Endothelial cell of umbilical vein (primary cell): ENCODE results near the gene HES3. TPM values are rescaled to one million over a fixed set of nuclear protein-coding genes. Genes with fewer than 3 reads are reported as not detected.

Experiments used
- BruUV-seq: library from RNA; stranded (reverse); fragments of 400-500 nt; replicated peaks from 2 replicates; lab custom pipeline; 2021; lab: Mats Ljungman, UMichigan
- CTCF ChIA-PET: fragments of 300-600, 350-600 bp; sonication (Branson Sonifier 250); formaldehyde crosslinking; loops from one replicate; lab custom pipeline; 2021; ENCODE audit warnings: antibody characterized with exemption, inconsistent platforms; lab: Charles Lee
- POLR2A ChIA-PET: fragments of 300-600, 350-600 bp; sonication (Branson Sonifier 250); formaldehyde crosslinking; loops from one replicate; lab custom pipeline; 2021; ENCODE audit warnings: antibody characterized with exemption, inconsistent platforms; lab: Charles Lee
- DNase-seq: peaks from one replicate; pipeline ENCODE4 v3.0.0-alpha.2; 2011; ENCODE audit warnings: low read depth, low spot score
- FAIRE-seq: peaks from 2 replicates; lab custom pipeline; 2011; peaks lifted over from hg19 to GRCh38; lab: Jason Lieb, UNC
- H2AFZ ChIP-seq: 2 replicates; pipeline ENCODE4 v1.6.0; 2012; ENCODE audit warnings: low read depth, low read length, control low read depth, inconsistent platforms
- H3K27ac ChIP-seq: 2 replicates; pipeline ENCODE4 v1.5.1; 2011; ENCODE audit warnings: low read depth, mild to moderate bottlenecking, control low read depth, low read length, moderate library complexity; ENCODE audit not compliant: insufficient read depth
- H3K27me3 ChIP-seq, 2 experiments: 2 replicates each; pipeline versions ENCODE4 v1.6.0 to v1.6.1; 2011; ENCODE audit warnings: low read length in 2 of 2, mixed read lengths in 1 of 2; ENCODE audit not compliant: control insufficient read depth in 2 of 2, insufficient read depth in 2 of 2
- H3K36me3 ChIP-seq, 2 experiments: 2 replicates in 1 of 2; 3 replicates in 1 of 2; pipeline ENCODE4 v1.5.1; 2011; ENCODE audit warnings: low read length in 2 of 2, mild to moderate bottlenecking in 1 of 2, moderate library complexity in 1 of 2; ENCODE audit not compliant: control insufficient read depth in 2 of 2, insufficient read depth in 2 of 2; ENCODE audit errors: extremely low read depth in 1 of 2
- H3K4me1 ChIP-seq: 3 replicates; pipeline ENCODE4 v1.5.1; 2011; ENCODE audit warnings: mild to moderate bottlenecking, low read length; ENCODE audit not compliant: control insufficient read depth, insufficient read depth; ENCODE audit errors: extremely low read depth
- H3K4me2 ChIP-seq: 2 replicates; pipeline ENCODE4 v1.6.1; 2011; ENCODE audit warnings: low read length, control low read depth, mixed read lengths; ENCODE audit not compliant: insufficient read depth
- H3K4me3 ChIP-seq, 3 experiments: fragments of 200-600 bp in 1 of 3; sonication (generic), shearing (Covaris generic) in 1 of 3; replicated peaks in 1 of 3; 2 replicates each; pipeline ENCODE4 v1.5.1; 2011 to 2016; ENCODE audit warnings: control low read depth in 3 of 3, low read length in 3 of 3, mild to moderate bottlenecking in 2 of 3, inconsistent platforms in 1 of 3, low read depth in 1 of 3, moderate library complexity in 1 of 3; ENCODE audit not compliant: insufficient read depth in 1 of 3
- H3K79me2 ChIP-seq: 2 replicates; pipeline ENCODE4 v1.6.0; 2012; ENCODE audit warnings: low read length, inconsistent platforms; ENCODE audit not compliant: control insufficient read depth, insufficient read depth
- H3K9ac ChIP-seq: replicated peaks from 2 replicates; pipeline ENCODE3; 2011; ENCODE audit warnings: low read length, control low read depth; ENCODE audit not compliant: insufficient read depth; ENCODE audit errors: extremely low read depth
- H3K9me1 ChIP-seq: replicated peaks from 3 replicates; pipeline ENCODE4 v1.6.0; 2011; ENCODE audit warnings: mild to moderate bottlenecking, low read length; ENCODE audit not compliant: control insufficient read depth, insufficient read depth; ENCODE audit errors: extremely low read depth
- H3K9me3 ChIP-seq: replicated peaks from 2 replicates; pipeline ENCODE4 v1.5.1; 2012; ENCODE audit warnings: low read length, inconsistent platforms; ENCODE audit not compliant: control insufficient read depth, insufficient read depth
- H4K20me1 ChIP-seq: replicated peaks from 2 replicates; pipeline ENCODE3; 2011; ENCODE audit warnings: mild to moderate bottlenecking, low read length; ENCODE audit not compliant: control insufficient read depth, insufficient read depth; ENCODE audit errors: extremely low read depth
- EZH2 ChIP-seq: IDR thresholded peaks from 2 replicates; pipeline ENCODE4 v1.6.1; 2012; ENCODE audit warnings: borderline replicate concordance, low read depth, mild to moderate bottlenecking, moderate library complexity, low read length, inconsistent platforms; ENCODE audit not compliant: severe bottlenecking
- dilution Hi-C: fragments of 300-500 bp; cut with MboI; formaldehyde crosslinking; loops from one replicate; pipeline ENCODE4 v1.15.0; 2019; ENCODE audit warnings: low sequenced_read_pairs; ENCODE audit not compliant: extremely low pct_ligation_motif_present
- intact Hi-C: fragments of 100-400 bp; cut with micrococcal nuclease; formaldehyde crosslinking; loops from one replicate; pipeline ENCODE4 v1.10.0; 2022
- polyA plus RNA-seq, 4 experiments: library from polyadenylated mRNA; depleted of rRNA in 3 of 4; stranded (reverse) in 3 of 4; unstranded in 1 of 4; fragments of >200 nt; gene quantifications; 2 replicates each; pipeline versions ENCODE4 v1.2.1 to v1.2.3, GENCODE V29; 2011 to 2012; ENCODE audit warnings: missing spikeins in 1 of 4
- total RNA-seq: library from RNA; stranded (reverse); gene quantifications from 2 replicates; pipeline ENCODE4 v1.2.3, GENCODE V29; 2021

Gene HES3
- total and polyA plus RNA-seq, 2 donors (not counting 3 experiments of a cell fraction or from before 2014, with no cell fraction given) = not detected

DNA sequence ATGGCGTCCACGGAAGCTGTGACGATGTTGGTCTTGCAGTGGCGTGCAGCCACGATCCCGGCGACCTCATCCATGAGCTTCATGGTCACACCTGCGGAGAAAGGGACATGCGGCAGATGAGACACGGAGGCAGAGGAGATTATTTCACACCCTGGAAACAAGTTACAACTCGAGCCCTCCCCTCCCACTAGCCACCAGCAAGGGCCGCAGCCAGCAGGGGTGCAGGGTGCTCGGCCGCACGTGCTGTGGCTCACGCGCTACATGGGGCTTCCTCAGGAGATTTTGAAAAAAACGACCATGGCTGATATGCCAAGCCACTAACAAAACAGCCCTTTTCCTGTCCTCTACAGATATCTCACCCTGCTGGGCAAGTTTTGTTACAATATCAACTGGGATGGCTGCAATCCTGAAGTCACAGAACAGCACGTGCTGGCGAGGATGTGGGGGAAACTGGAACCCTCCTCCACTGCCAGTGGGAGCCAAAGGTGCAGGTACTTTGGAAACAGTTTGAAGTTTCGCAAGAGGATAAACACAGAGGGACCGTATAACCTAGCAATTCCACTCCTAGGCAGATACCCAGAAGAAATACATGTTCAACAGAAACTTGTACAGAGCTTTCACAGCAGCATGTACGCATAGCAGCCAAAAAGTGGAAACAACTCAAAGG is 51.0 kb downstream of the HES3 start:
- intact Hi-C loops (no loop called here), dilution Hi-C loops (no loop called here)
- Histone ChIP-seq H3K4me1 (no peaks in the 10 kb centered on the region), H3K9me3 (no peaks in the 10 kb centered on the region), H3K9ac (no peak overlapping the region), H3K36me3 (no peaks in the 10 kb centered on the region), H3K9me1 (no peaks in the 10 kb centered on the region), H3K4me3 (no peak overlapping the region), H3K79me2 (no peaks in the 10 kb centered on the region), H3K27ac (no peak overlapping the region), H3K4me2 (no peak overlapping the region), H3K27me3 (no peaks in the 10 kb centered on the region), H2AFZ (no peak overlapping the region), H4K20me1 (no peaks in the 10 kb centered on the region)
- FAIRE-seq (no peak), DNase-seq (no peak)
- no peak for TF ChIP-seq EZH2
- no TSS peak for BruUV-seq
- POLR2A ChIA-PET = no interaction called here
- CTCF ChIA-PET = interaction anchor here (0.7 kb wide), 1 partner anchor 21 kb away, joined by 3 read pairs; no protein-coding TSS in a partner anchor

Other genes with a start within 250 kb of the HES3 start
- gene KCNAB2, start 198.3 kb upstream of the HES3 start, total RNA-seq = 3.8 and 4.6 TPM in 2 replicates
- 2.2 and 2.4 TPM in 2 replicates for gene KCNAB2, start 198.3 kb upstream of the HES3 start, polyA plus RNA-seq
- gene CHD5, start 63.9 kb upstream of the HES3 start, total RNA-seq = 0.11 and 0.14 TPM in 2 replicates
- gene CHD5, start 63.9 kb upstream of the HES3 start, polyA plus RNA-seq = 0.03 and 0.04 TPM in 2 replicates
- gene RPL22, start 44.6 kb upstream of the HES3 start, total RNA-seq = 343 and 372 TPM in 2 replicates
- 52.2 and 71.2 TPM in 2 replicates for gene RPL22, start 44.6 kb upstream of the HES3 start, polyA plus RNA-seq
- 2.4 and 8.2 TPM in 2 replicates for gene RNF207, start 38.1 kb upstream of the HES3 start, total RNA-seq
- 3.2 and 9.6 TPM in 2 replicates for gene RNF207, start 38.1 kb upstream of the HES3 start, polyA plus RNA-seq
- 66.4 and 66.5 TPM in 2 replicates for gene ICMT, start 8.2 kb upstream of the HES3 start, total RNA-seq
- gene ICMT, start 8.2 kb upstream of the HES3 start, polyA plus RNA-seq = 35.5 and 39.2 TPM in 2 replicates
- 2.8 and 3.1 TPM in 2 replicates for gene GPR153, start 16.9 kb downstream of the HES3 start, total RNA-seq
- gene GPR153, start 16.9 kb downstream of the HES3 start, polyA plus RNA-seq = 3.9 and 4.0 TPM in 2 replicates
- gene ACOT7, start 149.6 kb downstream of the HES3 start, total RNA-seq = 69.4 and 76.5 TPM in 2 replicates
- 104 and 105 TPM in 2 replicates for gene ACOT7, start 149.6 kb downstream of the HES3 start, polyA plus RNA-seq
- gene HES2, start 175.7 kb downstream of the HES3 start, total RNA-seq = 9.4 and 13.3 TPM in 2 replicates
- gene HES2, start 175.7 kb downstream of the HES3 start, polyA plus RNA-seq = 3.6 and 3.7 TPM in 2 replicates
- 0.71 and 2.2 TPM in 2 replicates for gene ESPN, start 180.6 kb downstream of the HES3 start, total RNA-seq
- 0.46 and 0.54 TPM in 2 replicates for gene ESPN, start 180.6 kb downstream of the HES3 start, polyA plus RNA-seq
- gene TNFRSF25, start 222.0 kb downstream of the HES3 start, total RNA-seq = 33.9 and 48.7 TPM in 2 replicates
- gene TNFRSF25, start 222.0 kb downstream of the HES3 start, polyA plus RNA-seq = 38.8 and 52.9 TPM in 2 replicates
- 56.9 and 68.3 TPM in 2 replicates for gene PLEKHG5, start 247.5 kb downstream of the HES3 start, total RNA-seq
- gene PLEKHG5, start 247.5 kb downstream of the HES3 start, polyA plus RNA-seq = 30.6 and 40.8 TPM in 2 replicates